DOHH2 (cell line): ENCODE results near the gene NXF3.
"Not testable (repeated sequence)": the region's sequence is repeated elsewhere in the genome, so short reads cannot be mapped to it uniquely, and the experiment has no call there.

Experiments used
- H3F3A ChIP-seq: fragments of 200-600 bp; sonication (generic), shearing (Covaris generic); 2 replicates; pipeline ENCODE4 v1.6.0; 2016; ENCODE audit warnings: antibody characterized with exemption, mild to moderate bottlenecking; ENCODE audit not compliant: control insufficient read depth, insufficient read depth
- H3K27ac ChIP-seq: fragments of 200-600 bp; sonication (generic); 2 replicates; pipeline ENCODE4 v1.5.1; 2014; ENCODE audit warnings: low read depth, mild to moderate bottlenecking, low read length, moderate library complexity
- H3K27me3 ChIP-seq: fragments of 200-600 bp; sonication (generic); 2 replicates; pipeline ENCODE4 v1.6.1; 2014; ENCODE audit warnings: mild to moderate bottlenecking, low read length, mixed read lengths; ENCODE audit not compliant: control insufficient read depth
- H3K36me3 ChIP-seq: fragments of 200-600 bp; sonication (generic); 2 replicates; pipeline ENCODE4 v1.6.1; 2014; ENCODE audit warnings: mild to moderate bottlenecking, low read length, moderate library complexity, mixed read lengths; ENCODE audit not compliant: control insufficient read depth
- H3K4me1 ChIP-seq: fragments of 200-600 bp; sonication (generic); 2 replicates; pipeline ENCODE4 v1.6.1; 2014; ENCODE audit warnings: mild to moderate bottlenecking, low read length, mixed read lengths; ENCODE audit not compliant: control insufficient read depth
- H3K4me2 ChIP-seq: fragments of 200-600 bp; sonication (generic); 2 replicates; pipeline ENCODE4 v1.6.0; 2014; ENCODE audit warnings: mild to moderate bottlenecking, low read length, moderate library complexity
- H3K4me3 ChIP-seq: fragments of 200-600 bp; sonication (generic); 2 replicates; pipeline ENCODE4 v1.5.1; 2014; ENCODE audit warnings: mild to moderate bottlenecking, low read length, mixed read lengths
- H3K79me2 ChIP-seq: fragments of 200-600 bp; sonication (generic); 2 replicates; pipeline ENCODE4 v1.6.1; 2014; ENCODE audit warnings: mild to moderate bottlenecking, low read length, mixed read lengths; ENCODE audit not compliant: control insufficient read depth
- H3K9me2 ChIP-seq: fragments of 200-600 bp; sonication (generic); replicated peaks from 2 replicates; pipeline ENCODE4 v1.6.1; 2014; ENCODE audit warnings: mild to moderate bottlenecking, low read length, mixed read lengths; ENCODE audit not compliant: control insufficient read depth
- H3K9me3 ChIP-seq: fragments of 200-600 bp; sonication (generic); 2 replicates; pipeline ENCODE4 v1.6.1; 2014; ENCODE audit warnings: antibody characterized with exemption, low read length, mixed read lengths; ENCODE audit not compliant: control insufficient read depth, insufficient read depth
- H4K20me1 ChIP-seq: fragments of 200-600 bp; sonication (generic); 2 replicates; pipeline ENCODE4 v1.6.0; 2014; ENCODE audit warnings: low read depth, mild to moderate bottlenecking, antibody characterized with exemption, low read length, moderate library complexity; ENCODE audit not compliant: control insufficient read depth, insufficient read depth
- EZH2phosphoT487 ChIP-seq: fragments of 200-600 bp; sonication (generic); IDR thresholded peaks from 2 replicates; pipeline ENCODE4 v1.6.1; 2017; ENCODE audit warnings: borderline replicate concordance, mild to moderate bottlenecking, antibody characterized with exemption, low read length, moderate library complexity, mixed read lengths
- TF ChIP-seq, protein P1 (sequence below): fragments of 200-600 bp; sonication (generic); IDR thresholded peaks from one replicate; pipeline ENCODE4 v1.5.1; 2014; ENCODE audit warnings: antibody characterized with exemption, mild to moderate bottlenecking, low read depth, low read length; ENCODE audit not compliant: poor library complexity, severe bottlenecking

Gene NXF3

DNA sequence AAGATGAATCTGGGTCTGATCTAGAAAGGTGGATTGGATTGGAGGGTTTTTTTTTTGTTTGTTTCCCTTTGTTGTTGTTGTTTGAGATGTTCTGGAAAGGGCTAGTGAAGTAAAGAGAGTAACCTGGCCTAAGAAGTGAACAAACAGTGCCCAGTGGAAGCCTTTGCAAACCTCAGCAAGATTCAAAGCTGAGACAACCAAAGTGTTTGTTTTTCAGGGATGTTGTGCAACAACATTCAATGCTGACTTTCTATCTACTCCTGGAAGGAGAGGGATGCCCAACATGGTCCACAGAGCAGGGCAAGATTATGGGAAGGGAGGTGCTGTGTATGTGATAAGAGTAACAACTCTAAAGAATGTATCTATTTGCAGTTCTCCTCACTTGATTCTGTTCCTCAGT, 40.3 kb downstream of the NXF3 start:
- Histone ChIP-seq H3K9me3 (no peaks in the 10 kb centered on the region), H3K36me3 (no peaks in the 10 kb centered on the region), H3K9me2 (no peaks in the 10 kb centered on the region), H3K4me3 (no peak overlapping the region), H4K20me1 (no peaks in the 10 kb centered on the region), H3K27ac (no peak overlapping the region), H3K4me2 (no peak overlapping the region), H3K79me2 (no peaks in the 10 kb centered on the region), H3K27me3 (no peaks in the 10 kb centered on the region), H3K4me1 (no peaks in the 10 kb centered on the region), H3F3A (no peaks in the 10 kb centered on the region)
- no peak for TF ChIP-seq EZH2phosphoT487
- TF ChIP-seq, protein P1, sequence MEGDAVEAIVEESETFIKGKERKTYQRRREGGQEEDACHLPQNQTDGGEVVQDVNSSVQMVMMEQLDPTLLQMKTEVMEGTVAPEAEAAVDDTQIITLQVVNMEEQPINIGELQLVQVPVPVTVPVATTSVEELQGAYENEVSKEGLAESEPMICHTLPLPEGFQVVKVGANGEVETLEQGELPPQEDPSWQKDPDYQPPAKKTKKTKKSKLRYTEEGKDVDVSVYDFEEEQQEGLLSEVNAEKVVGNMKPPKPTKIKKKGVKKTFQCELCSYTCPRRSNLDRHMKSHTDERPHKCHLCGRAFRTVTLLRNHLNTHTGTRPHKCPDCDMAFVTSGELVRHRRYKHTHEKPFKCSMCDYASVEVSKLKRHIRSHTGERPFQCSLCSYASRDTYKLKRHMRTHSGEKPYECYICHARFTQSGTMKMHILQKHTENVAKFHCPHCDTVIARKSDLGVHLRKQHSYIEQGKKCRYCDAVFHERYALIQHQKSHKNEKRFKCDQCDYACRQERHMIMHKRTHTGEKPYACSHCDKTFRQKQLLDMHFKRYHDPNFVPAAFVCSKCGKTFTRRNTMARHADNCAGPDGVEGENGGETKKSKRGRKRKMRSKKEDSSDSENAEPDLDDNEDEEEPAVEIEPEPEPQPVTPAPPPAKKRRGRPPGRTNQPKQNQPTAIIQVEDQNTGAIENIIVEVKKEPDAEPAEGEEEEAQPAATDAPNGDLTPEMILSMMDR, result no peak

DNA sequence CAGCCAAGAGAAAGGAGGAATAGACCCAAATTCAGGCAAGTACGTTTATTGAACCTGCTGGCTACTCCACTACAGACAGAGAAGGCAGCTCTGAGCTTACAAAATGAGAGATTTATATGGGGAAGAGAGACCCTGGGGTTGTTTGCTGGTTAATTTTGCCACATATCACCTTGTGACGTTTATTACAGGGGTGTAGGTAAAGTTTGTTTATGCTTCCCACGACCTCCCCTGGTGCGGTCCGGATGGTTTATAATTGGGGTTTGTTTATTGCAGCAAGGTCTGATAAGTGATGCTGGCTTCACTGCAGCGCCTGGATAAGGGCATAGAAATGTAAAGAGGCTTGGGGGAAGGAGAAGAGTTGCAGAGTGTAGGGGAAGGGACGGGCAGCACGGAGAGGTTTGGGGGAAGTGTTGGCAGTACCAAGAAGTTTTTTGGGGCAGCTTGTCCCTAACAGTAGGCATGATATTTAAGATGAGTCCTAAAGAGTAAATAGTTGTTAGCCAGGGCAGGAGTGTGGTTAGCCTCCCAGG, 41.6 kb downstream of the NXF3 start:
- no peaks in the 10 kb centered on the region for H3K27me3 ChIP-seq
- no peak overlapping the region for H3K4me3 ChIP-seq
- H4K20me1 ChIP-seq, result no peaks in the 10 kb centered on the region
- H3K27ac ChIP-seq, result no peak overlapping the region
- no peaks in the 10 kb centered on the region for H3K79me2 ChIP-seq
- TF ChIP-seq EZH2phosphoT487, result no peak
- TF ChIP-seq, protein P1, result no peak
- H3F3A ChIP-seq, result no peaks in the 10 kb centered on the region
- no peaks in the 10 kb centered on the region for H3K36me3 ChIP-seq
- H3K9me3 ChIP-seq, result no peaks in the 10 kb centered on the region
- H3K4me2 ChIP-seq, result no peak overlapping the region
- H3K9me2 ChIP-seq, result no peaks in the 10 kb centered on the region
- no peaks in the 10 kb centered on the region for H3K4me1 ChIP-seq

DNA sequence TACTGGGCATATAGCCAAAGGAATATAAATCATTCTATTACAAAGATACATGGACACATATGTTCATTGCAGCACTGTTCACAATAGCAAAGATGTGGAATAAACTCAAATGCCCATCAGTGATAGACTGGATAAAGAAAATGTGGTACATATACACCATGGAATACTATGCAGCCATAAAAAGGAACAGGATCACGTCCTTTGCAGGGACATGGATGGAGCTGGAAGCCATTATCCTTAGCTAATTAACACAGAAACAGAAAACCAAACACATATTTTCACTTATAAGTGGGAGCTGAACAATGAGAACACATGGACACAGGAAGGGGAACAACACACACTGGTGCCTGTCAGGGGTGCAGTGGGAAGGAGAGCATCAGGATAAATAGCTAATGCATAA, 59.6 kb downstream of the NXF3 start:
- not testable (repeated sequence) for H3K27ac ChIP-seq, H3K4me1 ChIP-seq, H3K9me3 ChIP-seq, H3K9me2 ChIP-seq, H3F3A ChIP-seq, H3K4me3 ChIP-seq, H4K20me1 ChIP-seq, H3K36me3 ChIP-seq, H3K4me2 ChIP-seq, H3K79me2 ChIP-seq, H3K27me3 ChIP-seq
